Measurements from ENCODE around the gene CHRFAM7A.
"Not testable (repeated sequence)": the region's sequence is repeated elsewhere in the genome, so short reads cannot be mapped to it uniquely, and the experiment has no call there.

Gene CHRFAM7A

DNA sequence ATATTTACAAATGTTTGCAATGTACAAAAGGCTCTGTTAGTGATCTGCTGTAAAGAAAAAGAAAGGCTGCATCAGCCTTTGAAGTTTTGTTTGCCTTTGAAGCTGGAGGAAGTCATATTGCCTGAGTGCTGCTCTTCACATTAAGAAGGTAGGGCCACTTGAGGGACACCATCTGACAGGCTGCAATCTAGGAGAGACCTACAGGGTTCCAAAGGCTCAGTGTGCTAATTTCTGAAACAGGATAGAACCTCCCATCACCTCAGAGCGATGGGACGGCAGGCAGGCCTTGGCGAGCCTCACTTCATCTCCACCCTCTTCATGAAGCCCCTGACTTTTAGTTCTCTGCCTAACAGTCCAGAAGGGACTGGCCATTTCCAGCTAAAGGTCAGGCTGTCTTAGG, 77.6 kb downstream of the CHRFAM7A start:
- DNase-seq = not testable (repeated sequence)

DNA sequence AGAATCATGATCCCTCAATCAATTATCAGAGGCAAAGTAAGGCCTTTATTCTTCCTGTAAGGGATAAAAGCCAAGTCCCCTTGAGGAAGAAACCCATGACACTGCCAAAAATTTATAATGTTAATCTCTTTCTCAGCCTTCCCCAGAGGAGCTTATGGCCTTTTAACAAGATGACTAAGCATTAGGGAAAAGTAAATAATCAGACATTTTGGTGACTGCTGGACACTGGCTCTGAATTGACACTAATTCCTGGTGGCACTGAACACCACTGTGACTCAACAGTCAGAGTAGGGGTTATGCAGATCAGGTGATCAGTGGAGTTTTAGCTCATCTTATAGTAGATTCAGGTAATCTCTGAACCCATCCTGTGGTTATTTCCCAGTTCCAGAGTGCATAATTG, 82.8 kb downstream of the CHRFAM7A start:
- not testable (repeated sequence) for DNase-seq
